HEK293 (cell line): Measurements from ENCODE around the gene CCL4.
A peak's percentile ranks its signal among the peaks of the same experiment; 100 is the strongest.

Experiments used
- CTCF ChIA-PET: fragments of 350-600 bp; formaldehyde crosslinking; extraction: SDS; loops from one replicate; lab custom pipeline; 2021; ENCODE audit warnings: antibody characterized with exemption; lab: Yijun Ruan, JAX
- POLR2A ChIA-PET: fragments of 300-600 bp; formaldehyde crosslinking; extraction: SDS; loops from one replicate; lab custom pipeline; 2020; ENCODE audit warnings: antibody characterized with exemption, inconsistent platforms; lab: Yijun Ruan, JAX
- H3K27ac ChIP-seq: fragments of 200-500 bp; sonication (Bioruptor generic); 2 replicates; pipeline ENCODE4 v1.5.1; 2014; ENCODE audit warnings: low read depth, low read length, control low read depth, inconsistent platforms; ENCODE audit errors: extremely low read depth
- H3K36me3 ChIP-seq, 2 experiments: fragments of 200-500 bp in 1 of 2; sonication (Bioruptor generic) in 1 of 2; 1 replicate in 1 of 2; 2 replicates in 1 of 2; pipeline ENCODE4 v1.5.1; 2014 to 2017; ENCODE audit warnings: inconsistent platforms in 2 of 2, low read length in 2 of 2; ENCODE audit not compliant: control insufficient read depth in 2 of 2, insufficient read depth in 1 of 2
- H3K4me1 ChIP-seq: fragments of 200-500 bp; sonication (Bioruptor generic); 2 replicates; pipeline ENCODE4 v1.5.1; 2014; ENCODE audit warnings: mild to moderate bottlenecking, low read length, inconsistent platforms; ENCODE audit not compliant: control insufficient read depth, insufficient read depth
- H3K4me3 ChIP-seq: 2 replicates; pipeline ENCODE4 v1.5.1; 2011; ENCODE audit warnings: low read depth, mild to moderate bottlenecking, control low read depth, low read length, moderate library complexity
- H3K9me3 ChIP-seq: fragments of 200-500 bp; sonication (Bioruptor generic); 2 replicates; pipeline ENCODE4 v1.5.1; 2014; ENCODE audit warnings: low read depth, low read length, inconsistent platforms; ENCODE audit not compliant: control insufficient read depth, insufficient read depth
- HIC1 ChIP-seq: fragments of 450-650 bp; formaldehyde crosslinking; IDR thresholded peaks from 2 replicates; pipeline ENCODE4 v1.5.1; 2016; ENCODE audit warnings: missing biosample characterization, missing genetic modification characterization
- KLF10 ChIP-seq: fragments of 450-650 bp; IDR thresholded peaks from 2 replicates; pipeline ENCODE4 v1.5.1; 2018; ENCODE audit warnings: missing biosample characterization, mild to moderate bottlenecking, missing genetic modification characterization
- KLF16 ChIP-seq: fragments of 450-650 bp; formaldehyde crosslinking; IDR thresholded peaks from 2 replicates; pipeline ENCODE4 v1.5.1; 2017; ENCODE audit warnings: missing biosample characterization, missing genetic modification characterization
- SALL2 ChIP-seq: fragments of 450-650 bp; formaldehyde crosslinking; IDR thresholded peaks from 2 replicates; pipeline ENCODE4 v1.5.0; 2017; ENCODE audit warnings: missing biosample characterization, mild to moderate bottlenecking, missing genetic modification characterization, borderline replicate concordance
- SCRT2 ChIP-seq: fragments of 450-650 bp; formaldehyde crosslinking; IDR thresholded peaks from 2 replicates; pipeline ENCODE4 v1.5.1; 2016; ENCODE audit warnings: missing biosample characterization, missing genetic modification characterization
- TCF7L2 ChIP-seq: IDR thresholded peaks from 2 replicates; pipeline ENCODE4 v1.6.1; 2011; ENCODE audit warnings: low read depth, mild to moderate bottlenecking, inconsistent platforms, low read length, moderate library complexity, borderline replicate concordance
- ZBTB20 ChIP-seq: fragments of 450-650 bp; formaldehyde crosslinking; IDR thresholded peaks from 2 replicates; pipeline ENCODE4 v1.5.1; 2016; ENCODE audit warnings: missing biosample characterization, missing genetic modification characterization
- ZNF174 ChIP-seq: fragments of 450-650 bp; formaldehyde crosslinking; IDR thresholded peaks from 2 replicates; pipeline ENCODE4 v1.5.0; 2017; ENCODE audit warnings: missing biosample characterization, mild to moderate bottlenecking, missing genetic modification characterization
- ZNF2 ChIP-seq: fragments of 450-650 bp; formaldehyde crosslinking; IDR thresholded peaks from 2 replicates; pipeline ENCODE4 v1.5.1; 2016; ENCODE audit warnings: missing biosample characterization, missing genetic modification characterization
- ZNF266 ChIP-seq: fragments of 450-650 bp; formaldehyde crosslinking; IDR thresholded peaks from 2 replicates; pipeline ENCODE4 v1.5.1; 2016; ENCODE audit warnings: missing biosample characterization, missing genetic modification characterization, low read depth
- ZNF274 ChIP-seq, 2 experiments: fragments of 200-500 bp in 1 of 2; fragments of 450-650 bp in 1 of 2; sonication (Bioruptor generic) in 1 of 2; formaldehyde crosslinking in 1 of 2; IDR thresholded peaks; 2 replicates each; pipeline versions ENCODE4 v1.5.1 to v1.6.1; 2014 to 2016; ENCODE audit warnings: borderline replicate concordance in 1 of 2, inconsistent platforms in 1 of 2, low read length in 1 of 2, missing biosample characterization in 1 of 2, missing genetic modification characterization in 1 of 2
- ZNF292 ChIP-seq: fragments of 450-650 bp; formaldehyde crosslinking; IDR thresholded peaks from 2 replicates; pipeline ENCODE4 v1.5.1; 2016; ENCODE audit warnings: low read depth, missing biosample characterization, missing genetic modification characterization, borderline replicate concordance
- ZNF311 ChIP-seq: fragments of 450-650 bp; formaldehyde crosslinking; IDR thresholded peaks from 2 replicates; pipeline ENCODE4 v1.5.1; 2017; ENCODE audit warnings: missing biosample characterization, missing genetic modification characterization, borderline replicate concordance
- ZNF341 ChIP-seq: fragments of 450-650 bp; formaldehyde crosslinking; IDR thresholded peaks from 2 replicates; pipeline ENCODE4; 2016; ENCODE audit warnings: low read depth, missing biosample characterization, missing genetic modification characterization
- ZNF366 ChIP-seq: fragments of 450-650 bp; formaldehyde crosslinking; conservative IDR thresholded peaks from 2 replicates; pipeline ENCODE4 v1.5.1; 2016; ENCODE audit warnings: missing biosample characterization, missing genetic modification characterization
- ZNF423 ChIP-seq: fragments of 450-650 bp; formaldehyde crosslinking; IDR thresholded peaks from 2 replicates; pipeline ENCODE4 v1.5.1; 2016; ENCODE audit warnings: missing biosample characterization, missing genetic modification characterization
- ZNF548 ChIP-seq: fragments of 450-650 bp; formaldehyde crosslinking; IDR thresholded peaks from 2 replicates; pipeline ENCODE4 v1.5.1; 2016; ENCODE audit warnings: missing biosample characterization, missing genetic modification characterization
- ZNF629 ChIP-seq: fragments of 450-650 bp; formaldehyde crosslinking; IDR thresholded peaks from 2 replicates; pipeline ENCODE4 v1.5.1; 2017; ENCODE audit warnings: missing biosample characterization, missing genetic modification characterization
- ZNF768 ChIP-seq: fragments of 450-650 bp; formaldehyde crosslinking; IDR thresholded peaks from 2 replicates; pipeline ENCODE4 v1.5.1; 2018; ENCODE audit warnings: missing biosample characterization, mild to moderate bottlenecking, missing genetic modification characterization
- TF ChIP-seq, protein P1 (sequence below): fragments of 450-650 bp; formaldehyde crosslinking; IDR thresholded peaks from 2 replicates; pipeline ENCODE4 v1.5.1; 2016; ENCODE audit warnings: missing biosample characterization, missing genetic modification characterization, low read depth

CCL4 gene

GRCh38 chr17:36060816-36061215 lies 42.8 kb upstream of the CCL4 start:
- H3K9me3 ChIP-seq: no peaks in the 10 kb centered on the region
- POLR2A ChIA-PET: no interaction called here
- CTCF ChIA-PET: interaction anchor here (1.1 kb wide), 1 partner anchor 12 kb away, joined by 7 read pairs; no protein-coding TSS in a partner anchor
- no peak overlapping the region for H3K4me3 ChIP-seq
- no peaks in the 10 kb centered on the region for H3K4me1 ChIP-seq
- no peak overlapping the region for H3K27ac ChIP-seq
- TF ChIP-seq ZNF423 (tag by site-specific recombination) (no peak), ZNF2 (tag by site-specific recombination) (no peak), TCF7L2 (no peak), ZNF266 (tag by site-specific recombination) (no peak), ZNF341 (no peak)
- H3K36me3 ChIP-seq: no peaks in the 10 kb centered on the region

DNA sequence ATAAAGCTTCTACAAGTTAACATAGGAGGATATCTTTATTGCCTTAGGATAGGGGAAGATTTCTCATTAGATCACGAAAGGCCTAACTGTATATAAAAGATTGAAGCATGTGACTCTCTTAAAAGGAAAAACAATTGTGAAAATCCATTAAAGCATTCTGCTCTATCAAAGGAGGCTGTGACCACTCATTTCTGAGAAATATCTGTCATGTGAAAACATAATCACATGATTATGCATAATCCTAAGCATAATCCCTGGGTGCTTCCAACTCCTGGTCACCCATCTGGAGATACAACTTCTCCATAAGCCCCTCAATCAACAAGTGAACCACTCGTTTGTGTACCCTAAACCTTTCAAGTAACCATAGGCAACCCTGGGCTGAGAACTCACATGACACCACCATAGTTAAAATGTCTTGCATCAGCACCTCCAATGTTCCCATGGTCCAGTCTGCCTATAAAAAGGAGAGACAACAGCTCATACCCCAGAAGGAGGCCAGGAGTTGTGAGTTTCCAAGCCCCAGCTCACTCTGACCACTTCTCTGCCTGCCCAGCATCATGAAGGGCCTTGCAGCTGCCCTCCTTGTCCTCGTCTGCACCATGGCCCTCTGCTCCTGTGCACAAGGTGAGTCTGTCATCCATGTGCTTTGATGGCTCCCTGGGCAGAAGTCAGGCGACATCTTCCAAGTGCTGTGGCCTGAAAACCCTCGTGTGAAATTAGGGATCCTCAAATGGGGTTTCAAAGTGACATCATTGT lies 39.7 kb upstream of the CCL4 start, which contains the start of gene CCL18:
CCL18 (plus strand) TSS at position 487 of the 756 bp plus-strand sequence; CDS start at position 558, 71 bp downstream.
- no peaks in the 10 kb centered on the region for H3K4me1 ChIP-seq
- H3K9me3 ChIP-seq: no peaks in the 10 kb centered on the region
- H3K36me3 ChIP-seq: no peaks in the 10 kb centered on the region
- no peak for TF ChIP-seq ZNF274 (IDR thresholded peaks at IDR 0.05; ENCODE audit: low read length)
- peak; percentile 32; the same call in 1 of the 2 replicates for TF ChIP-seq ZNF274 (tag by site-specific recombination; IDR thresholded peaks at IDR 0.05; ENCODE audit: borderline replicate concordance)
- no peak for TF ChIP-seq ZBTB20 (tag by site-specific recombination)
- 0 out of 2 replicates have a peak, but pooled peaks have one; percentile 23 for TF ChIP-seq SCRT2 (tag by site-specific recombination)
- TF ChIP-seq, protein P1, sequence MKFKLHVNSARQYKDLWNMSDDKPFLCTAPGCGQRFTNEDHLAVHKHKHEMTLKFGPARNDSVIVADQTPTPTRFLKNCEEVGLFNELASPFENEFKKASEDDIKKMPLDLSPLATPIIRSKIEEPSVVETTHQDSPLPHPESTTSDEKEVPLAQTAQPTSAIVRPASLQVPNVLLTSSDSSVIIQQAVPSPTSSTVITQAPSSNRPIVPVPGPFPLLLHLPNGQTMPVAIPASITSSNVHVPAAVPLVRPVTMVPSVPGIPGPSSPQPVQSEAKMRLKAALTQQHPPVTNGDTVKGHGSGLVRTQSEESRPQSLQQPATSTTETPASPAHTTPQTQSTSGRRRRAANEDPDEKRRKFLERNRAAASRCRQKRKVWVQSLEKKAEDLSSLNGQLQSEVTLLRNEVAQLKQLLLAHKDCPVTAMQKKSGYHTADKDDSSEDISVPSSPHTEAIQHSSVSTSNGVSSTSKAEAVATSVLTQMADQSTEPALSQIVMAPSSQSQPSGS (tag by site-specific recombination): peak; percentile 40; the same call in 1 of the 2 replicates
- TF ChIP-seq, all 188 proteins: peak for 3
- Histone ChIP-seq H3K4me3 (no peak within 1 kb of the TSS), H3K27ac (no peak within 1 kb of the TSS)
- CTCF ChIA-PET: interaction anchor here (0.5 to 1.5 kb wide), 5 partner anchors 9 to 214 kb away, joined by 3 to 9 read pairs (median 6); no protein-coding TSS in a partner anchor
- POLR2A ChIA-PET: interaction anchor here (0.6 kb wide), 2 partner anchors 54 to 278 kb away, joined by 3 to 4 read pairs; no protein-coding TSS in a partner anchor

GRCh38 chr17:36066365-36066985 lies 37.2 kb upstream of the CCL4 start:
- H3K36me3 ChIP-seq: no peaks in the 10 kb centered on the region
- H3K9me3 ChIP-seq: no peaks in the 10 kb centered on the region
- CTCF ChIA-PET: interaction anchor here (1.0 to 1.9 kb wide), 2 partner anchors 12 to 82 kb away, joined by 3 to 8 read pairs; no protein-coding TSS in a partner anchor
- no peak overlapping the region for H3K27ac ChIP-seq
- no peaks in the 10 kb centered on the region for H3K4me1 ChIP-seq
- POLR2A ChIA-PET: no interaction called here
- no peak overlapping the region for H3K4me3 ChIP-seq
- no peak for TF ChIP-seq ZNF292
- no peak for TF ChIP-seq ZNF548 (tag by site-specific recombination)
- TF ChIP-seq ZNF629 (tag by site-specific recombination): no peak
- TF ChIP-seq KLF10 (tag by site-specific recombination): no peak
- no peak for TF ChIP-seq KLF16 (tag by site-specific recombination)
- TF ChIP-seq HIC1: no peak
- no peak for TF ChIP-seq ZNF768 (tag by site-specific recombination)
- TF ChIP-seq SCRT2 (tag by site-specific recombination): no peak
- no peak for TF ChIP-seq SALL2 (tag by site-specific recombination)
- TF ChIP-seq TCF7L2: no peak
- no peak for TF ChIP-seq ZNF311 (tag by site-specific recombination)
- TF ChIP-seq ZNF366 (tag by site-specific recombination): no peak
- TF ChIP-seq ZNF174: no peak
